Liver (tissue), 9 donors: ENCODE measurements around the gene HSD17B12. TPM values are rescaled to one million over a fixed set of nuclear protein-coding genes. Genes with fewer than 3 reads are reported as not detected.

Source experiments
- DNase-seq: peaks from one replicate; pipeline ENCODE4 v3.0.0-alpha.2; 2017; ENCODE audit warnings: low spot score
- H3K27ac ChIP-seq, 2 donors: one replicate each; pipeline ENCODE4 v1.7.0; 2013; ENCODE audit warnings: inconsistent platforms in 2 of 2, low read length in 2 of 2, control low read depth in 1 of 2, low read depth in 1 of 2, mild to moderate bottlenecking in 1 of 2
- H3K27me3 ChIP-seq, 4 donors: one replicate each; pipeline versions ENCODE4 v1.6.1 to v1.7.0; 2013; ENCODE audit warnings: low read length in 3 of 4, inconsistent platforms in 1 of 4, mild to moderate bottlenecking in 1 of 4, moderate library complexity in 1 of 4; ENCODE audit not compliant: control insufficient read depth in 4 of 4, insufficient read depth in 4 of 4
- H3K36me3 ChIP-seq, 4 donors: one replicate each; pipeline versions ENCODE4 v1.6.1 to v1.7.0; 2013; ENCODE audit warnings: low read length in 3 of 4, mild to moderate bottlenecking in 3 of 4, low read depth in 1 of 4, moderate library complexity in 1 of 4; ENCODE audit not compliant: control insufficient read depth in 4 of 4, insufficient read depth in 3 of 4
- H3K4me1 ChIP-seq, 4 donors: one replicate each; pipeline versions ENCODE4 v1.6.1 to v1.7.0; 2013; ENCODE audit warnings: low read length in 3 of 4, mild to moderate bottlenecking in 3 of 4, moderate library complexity in 1 of 4; ENCODE audit not compliant: control insufficient read depth in 4 of 4, insufficient read depth in 4 of 4
- H3K4me3 ChIP-seq, 3 donors: one replicate each; pipeline versions ENCODE4 v1.6.1 to v1.7.0; 2013; ENCODE audit warnings: low read length in 3 of 3, control low read depth in 1 of 3, low read depth in 1 of 3, mild to moderate bottlenecking in 1 of 3
- H3K9ac ChIP-seq, 2 donors: one replicate each; pipeline ENCODE4 v1.7.0; 2013; ENCODE audit warnings: low read length in 2 of 2, mild to moderate bottlenecking in 2 of 2, moderate library complexity in 2 of 2, control low read depth in 1 of 2, low read depth in 1 of 2
- H3K9me3 ChIP-seq, 4 donors: one replicate each; pipeline versions ENCODE4 v1.6.1 to v1.7.0; 2013; ENCODE audit warnings: low read length in 3 of 4; ENCODE audit not compliant: control insufficient read depth in 4 of 4
- ATF3 ChIP-seq: IDR thresholded peaks from 2 replicates; pipeline ENCODE4 v1.6.1; 2016; ENCODE audit warnings: antibody characterized with exemption
- CTCF ChIP-seq: fragments of 150-350 bp; IDR thresholded peaks from 2 replicates; pipeline ENCODE4 v1.5.1; 2017; ENCODE audit warnings: improper control_type of control experiment, low read depth, low read length; ENCODE audit not compliant: missing input control
- EGR1 ChIP-seq, 2 donors: IDR thresholded peaks; 2 replicates each; pipeline ENCODE4 v1.6.1; 2016 to 2018; ENCODE audit warnings: antibody characterized with exemption in 2 of 2, low read depth in 2 of 2
- FOXA1 ChIP-seq: IDR thresholded peaks from 2 replicates; pipeline ENCODE4 v1.6.1; 2016; ENCODE audit warnings: antibody characterized with exemption
- FOXA2 ChIP-seq: IDR thresholded peaks from 2 replicates; pipeline ENCODE4 v1.6.1; 2016; ENCODE audit warnings: antibody characterized with exemption
- GABPA ChIP-seq, 2 donors: IDR thresholded peaks in 1 of 2; conservative IDR thresholded peaks in 1 of 2; 2 replicates each; pipeline ENCODE4 v1.6.1; 2016; ENCODE audit warnings: antibody characterized with exemption in 2 of 2, mild to moderate bottlenecking in 1 of 2, moderate library complexity in 1 of 2
- HNF4G ChIP-seq: IDR thresholded peaks from 2 replicates; pipeline ENCODE4 v1.6.1; 2016; ENCODE audit warnings: antibody characterized with exemption
- JUND ChIP-seq, 2 donors: IDR thresholded peaks; 2 replicates each; pipeline ENCODE4 v1.6.1; 2016; ENCODE audit warnings: antibody characterized with exemption in 2 of 2
- MAX ChIP-seq: IDR thresholded peaks from 2 replicates; pipeline ENCODE4 v1.6.1; 2016; ENCODE audit warnings: antibody characterized with exemption
- NR2F2 ChIP-seq: IDR thresholded peaks from 2 replicates; pipeline ENCODE4 v1.6.1; 2016; ENCODE audit warnings: antibody characterized with exemption
- REST ChIP-seq: IDR thresholded peaks from 2 replicates; pipeline ENCODE4 v1.6.1; 2016; ENCODE audit warnings: antibody characterized with exemption, mild to moderate bottlenecking
- RXRA ChIP-seq, 2 donors: IDR thresholded peaks; 2 replicates each; pipeline ENCODE4 v1.6.1; 2017 to 2018; ENCODE audit warnings: antibody characterized with exemption in 2 of 2, mild to moderate bottlenecking in 1 of 2
- SP1 ChIP-seq: IDR thresholded peaks from 2 replicates; pipeline ENCODE4 v1.6.1; 2018; ENCODE audit warnings: antibody characterized with exemption, mild to moderate bottlenecking
- TAF1 ChIP-seq: conservative IDR thresholded peaks from 2 replicates; pipeline ENCODE4 v1.6.1; 2016; ENCODE audit warnings: antibody characterized with exemption, mild to moderate bottlenecking
- YY1 ChIP-seq: IDR thresholded peaks from 2 replicates; pipeline ENCODE4 v1.6.1; 2016; ENCODE audit warnings: antibody characterized with exemption, mild to moderate bottlenecking
- ZBTB33 ChIP-seq: IDR thresholded peaks from 2 replicates; pipeline ENCODE4 v1.6.1; 2016; ENCODE audit warnings: antibody characterized with exemption
- WGBS: extraction: QIAGEN DNeasy Blood & Tissue Kit; methylation state at CpG from one replicate; pipeline ENCODE4 v1.1.7; 2013; 5-methylcytosine and 5-hydroxymethylcytosine counted together
- polyA plus RNA-seq, 2 donors: library from polyadenylated mRNA; stranded (reverse) in 1 of 2; unstranded in 1 of 2; fragments of 200-250 nt in 1 of 2; fragments of >200 nt in 1 of 2; fragmentation: Nextera tagmentation in 1 of 2; extraction: Ambion mirVana in 1 of 2; gene quantifications; one replicate each; pipeline versions ENCODE4 v1.2.1 to v1.2.3, GENCODE V29; 2013 to 2015
- total RNA-seq, 2 donors: library from RNA; depleted of rRNA; stranded (reverse); fragments of >200 nt; gene quantifications; one replicate each; pipeline ENCODE4 v1.2.3, GENCODE V29; 2014
- donor health status: healthy.
- donor health status: healthy.
- donor health status: healthy.
- donor health status: healthy.
- donor health status: healthy.

The HSD17B12 gene
- total and polyA plus RNA-seq, 4 donors, result 50.3 to 126 (median 68.3) TPM

GRCh38 chr11:43868852-43869567 is 188.5 kb downstream of the HSD17B12 start (continued):
- peak; percentile 13 for TF ChIP-seq FOXA2
- TF ChIP-seq HNF4G, result no peak
- no peak for TF ChIP-seq CTCF

- no peak overlapping the region for H3K27ac ChIP-seq
- no peaks in the 10 kb centered on the region for H3K36me3 ChIP-seq
- H3K9me3 ChIP-seq, result peaks cover 0 to 4% (median 0%) of the 10 kb centered on the region in 4 donors
- TF ChIP-seq FOXA2, result no peak
- no peak for TF ChIP-seq CTCF
- TF ChIP-seq JUND (IDR thresholded peaks at IDR 0.05), result no peak
- no peak for TF ChIP-seq REST
- TF ChIP-seq MAX, result no peak
- no peak for TF ChIP-seq SP1
- TF ChIP-seq YY1, result no peak
- TF ChIP-seq EGR1 (IDR thresholded peaks at IDR 0.05; ENCODE audit: low read depth in 2 of 2), result no peak
- TF ChIP-seq NR2F2, result no peak
- TF ChIP-seq RXRA (IDR thresholded peaks at IDR 0.05), result no peak
- TF ChIP-seq GABPA (IDR thresholded peaks at IDR 0.05 in 1 of 2, conservative IDR thresholded peaks at IDR 0.05 in 1 of 2), result no peak
- no peak for TF ChIP-seq ZBTB33
- TF ChIP-seq ATF3, result no peak
- TF ChIP-seq TAF1, result no peak
- no peak for TF ChIP-seq FOXA1
- H3K9ac ChIP-seq, result no peak overlapping the region
- H3K4me1 ChIP-seq, result peaks cover 0 to 4% (median 2%) of the 10 kb centered on the region in 4 donors
- no peak for DNase-seq
- no peak overlapping the region for H3K4me3 ChIP-seq
- peaks cover 0 to 8% (median under 1%) of the 10 kb centered on the region in 4 donors for H3K27me3 ChIP-seq
- 77% methylated on average over 2 of the region's 2 CpGs for WGBS
Observed at GRCh38 chr11:43871051-43871450, 190.5 kb downstream of the HSD17B12 start.
